SW 1271 (cell line): ENCODE data around the gene RBM33.

Experiments
- DNase-seq, 2 experiments: peaks; one replicate each; lab custom pipeline; 2025; lab: John Stamatoyannopoulos, UW

RBM33 gene

GRCh38 chr7:155624412-155624811 lies 20.0 kb upstream of the RBM33 start:
- DNase-seq: no peak

- no peak for DNase-seq
Observed at GRCh38 chr7:155625557-155625956, 18.9 kb upstream of the RBM33 start.

DNA sequence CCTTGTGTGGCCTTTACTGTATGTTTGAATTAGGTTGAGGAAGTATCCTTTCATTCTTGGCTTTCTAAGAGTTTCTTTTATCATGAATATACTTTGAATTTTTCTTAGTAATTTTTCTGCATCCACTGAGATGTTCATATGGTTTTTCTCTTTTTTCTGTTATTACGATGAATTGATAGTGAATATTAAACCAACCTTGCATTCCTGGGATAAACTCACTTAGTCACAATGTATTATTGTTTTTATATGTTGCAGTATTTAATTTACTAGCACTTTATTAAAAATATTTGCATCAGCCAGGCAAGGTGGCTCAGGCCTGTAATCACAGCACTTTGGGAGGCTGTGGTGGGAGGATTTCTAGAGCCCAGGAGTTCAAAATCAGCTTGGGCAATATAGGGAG lies 15.3 kb upstream of the RBM33 start:
- no peak for DNase-seq

GRCh38 chr7:155631155-155631554 lies 13.3 kb upstream of the RBM33 start:
- DNase-seq: no peak

GRCh38 chr7:155635817-155636216 lies 8.6 kb upstream of the RBM33 start:
- no peak for DNase-seq

DNA sequence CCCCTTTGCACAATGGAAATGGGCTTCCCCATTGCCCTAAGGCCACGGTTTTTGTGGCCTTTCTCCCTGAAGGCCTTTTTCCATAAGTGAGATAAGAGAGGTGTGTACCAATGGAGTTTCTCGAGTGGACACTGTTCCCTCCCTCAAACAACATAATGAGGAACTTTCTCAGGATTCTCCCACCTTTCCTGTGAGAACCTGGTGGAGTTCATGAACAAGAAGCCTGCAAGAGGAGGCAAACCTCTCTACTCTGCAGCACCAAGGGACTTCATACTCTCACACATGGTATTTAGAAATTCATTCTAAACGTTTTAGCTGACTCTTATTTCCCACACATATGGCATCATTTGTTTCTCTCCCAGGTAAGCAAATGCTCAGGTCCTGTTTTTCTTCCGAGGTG lies 7.3 kb upstream of the RBM33 start:
- DNase-seq: no peak

- DNase-seq: no peak
Observed at GRCh38 chr7:155638366-155638765, 6.1 kb upstream of the RBM33 start.

DNA sequence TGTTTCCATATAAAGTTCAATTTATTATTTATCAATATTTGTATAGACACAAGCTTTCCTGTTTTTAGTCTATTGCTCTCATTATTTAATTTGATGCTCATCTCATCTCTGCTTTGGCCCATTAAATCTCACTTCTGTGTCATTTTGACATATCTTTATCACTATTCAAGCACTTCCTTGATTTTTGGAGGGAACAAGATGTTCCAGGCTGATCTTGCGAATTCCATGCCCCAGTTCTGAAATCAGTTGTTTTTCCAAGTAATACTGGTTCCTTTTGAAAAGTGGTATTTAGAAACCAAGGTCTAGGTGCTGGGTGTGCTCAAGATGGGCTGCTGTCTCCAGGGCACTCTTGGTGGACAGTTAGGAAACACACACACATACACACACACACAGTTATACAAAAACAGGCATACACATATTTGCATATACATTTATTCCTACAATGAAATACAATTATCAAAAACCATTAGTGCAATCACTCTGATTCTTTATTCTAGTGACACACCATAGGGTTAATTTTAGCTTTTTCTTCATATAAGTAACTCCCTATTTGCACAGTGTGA lies 4.4 kb upstream of the RBM33 start:
- no peak for DNase-seq

DNA sequence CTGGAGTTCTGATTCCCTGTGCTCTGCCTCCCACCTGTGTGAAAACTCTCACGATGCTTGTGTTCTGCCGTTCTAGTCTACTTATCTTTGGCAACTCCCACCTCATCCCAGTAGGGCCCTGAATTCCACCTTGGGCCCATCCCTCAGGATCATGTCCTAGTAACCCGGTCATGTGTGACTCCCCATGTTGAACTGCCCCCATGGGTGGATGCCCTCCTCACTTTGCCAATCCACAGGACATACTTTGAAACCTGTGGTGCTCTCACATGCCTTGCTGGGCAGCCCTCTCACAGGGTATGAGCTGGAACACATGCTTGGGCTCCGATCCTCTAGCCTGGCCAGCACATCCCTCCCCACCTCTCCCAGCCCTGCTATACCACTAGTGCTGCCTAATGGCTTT lies 3.8 kb upstream of the RBM33 start:
- no peak for DNase-seq

- DNase-seq: no peak
Observed at GRCh38 chr7:155643804-155644177, 670 bp upstream of the RBM33 start.

- DNase-seq: peak; percentile 7 to 30
Observed at GRCh38 chr7:155644971-155645509, 579 bp downstream of the RBM33 start.

GRCh38 chr7:155645662-155646061 lies 1.2 kb downstream of the RBM33 start:
- no peak for DNase-seq

- DNase-seq: no peak
Observed at GRCh38 chr7:155646669-155647068, 2.2 kb downstream of the RBM33 start.

GRCh38 chr7:155647302-155647701 lies 2.8 kb downstream of the RBM33 start:
- DNase-seq: no peak

DNA sequence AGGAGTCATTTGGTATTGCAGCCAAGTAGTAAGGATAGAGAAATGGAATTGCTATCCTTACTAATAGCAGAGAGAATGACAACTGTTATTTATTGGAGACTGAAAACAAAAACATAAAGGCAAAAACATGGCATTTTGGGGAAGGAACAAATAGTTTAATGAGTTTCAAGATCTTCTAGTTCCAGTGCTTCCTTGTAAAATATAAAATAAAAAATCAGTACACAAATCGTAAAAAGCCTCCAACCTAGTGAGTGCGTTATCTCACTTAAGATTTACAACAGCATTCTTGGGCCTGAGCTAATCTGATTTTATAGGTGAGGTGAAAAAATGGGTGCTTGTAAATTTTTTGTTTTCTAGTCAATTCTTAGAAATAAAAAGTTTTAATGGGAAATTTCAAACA lies 3.3 kb downstream of the RBM33 start:
- DNase-seq: no peak

GRCh38 chr7:155648752-155649339 lies 4.4 kb downstream of the RBM33 start:
- DNase-seq: no peak

GRCh38 chr7:155649588-155649987 lies 5.1 kb downstream of the RBM33 start:
- DNase-seq: no peak

GRCh38 chr7:155652156-155653114 lies 8.0 kb downstream of the RBM33 start:
- no peak for DNase-seq

DNA sequence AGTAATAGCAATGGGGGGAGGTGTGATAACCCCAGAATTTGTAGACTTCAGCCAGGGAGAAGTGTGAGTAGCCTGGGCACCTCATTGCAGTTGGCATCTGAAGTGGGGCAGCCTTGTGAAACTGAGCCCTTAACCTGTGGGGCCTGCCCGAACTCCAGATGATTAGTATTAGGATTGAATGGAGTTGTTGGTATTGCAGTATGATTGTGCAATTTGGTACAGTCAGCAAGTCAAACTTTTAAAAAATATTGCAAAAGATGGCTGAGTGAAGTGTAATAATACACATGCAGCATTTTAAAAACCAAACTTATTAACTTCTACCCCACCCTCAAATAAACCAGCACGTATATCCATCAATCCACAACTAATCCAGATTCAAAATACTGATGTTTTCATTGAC lies 9.3 kb downstream of the RBM33 start:
- DNase-seq: no peak

GRCh38 chr7:155656891-155657290 lies 12.4 kb downstream of the RBM33 start:
- DNase-seq: no peak

GRCh38 chr7:155660059-155660757 lies 15.7 kb downstream of the RBM33 start:
- no peak for DNase-seq

DNA sequence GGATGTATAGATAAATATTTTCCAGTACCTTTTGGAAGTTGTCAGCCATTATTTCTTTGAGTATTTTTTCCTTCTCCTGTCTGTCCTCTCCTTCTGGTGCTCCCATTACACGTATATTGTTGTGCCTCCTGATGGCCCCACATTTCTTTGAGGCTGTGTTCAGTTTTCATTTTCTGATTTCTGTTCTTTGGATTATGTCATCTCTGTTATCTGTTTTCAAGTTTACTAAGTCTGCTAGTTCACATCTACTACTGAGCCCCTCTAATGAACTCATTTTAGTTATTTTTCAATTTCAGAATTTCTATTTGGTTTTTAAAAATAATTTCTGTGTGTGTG lies 16.3 kb downstream of the RBM33 start:
- no peak for DNase-seq
